MCF 10A (cell line): ENCODE data around the gene POLR2M. TPM values are rescaled to one million over a fixed set of nuclear protein-coding genes. Genes with fewer than 3 reads are reported as not detected.

Source experiments
- Bru-seq: library from RNA; stranded (reverse); fragments of 400-500 nt; gene quantifications from one replicate; lab custom pipeline; 2021; lab: Mats Ljungman, UMichigan
- BruChase-seq, 2 experiments: library from RNA; stranded (reverse); fragments of 400-500 nt; gene quantifications; one replicate each; lab custom pipeline; 2021; lab: Mats Ljungman, UMichigan
- BruUV-seq: library from RNA; stranded (reverse); fragments of 400-500 nt; replicated peaks from 2 replicates; lab custom pipeline; 2021; lab: Mats Ljungman, UMichigan
- CTCF ChIA-PET: fragments of 300-600 bp; sonication (Branson Sonifier 250); formaldehyde crosslinking; extraction: SDS; loops from one replicate; lab custom pipeline; 2021; ENCODE audit warnings: antibody characterized with exemption, inconsistent platforms; lab: Yijun Ruan, JAX
- POLR2A ChIA-PET: fragments of 300-600, 350-650 bp; sonication (Branson Sonifier 250); formaldehyde crosslinking; extraction: SDS; loops from one replicate; lab custom pipeline; 2020; ENCODE audit warnings: antibody characterized with exemption, inconsistent platforms; lab: Yijun Ruan, JAX
- DNase-seq: peaks from one replicate; pipeline ENCODE4 v3.0.0-alpha.2; 2018; ENCODE audit not compliant: unreplicated experiment
- H3K27ac Mint-ChIP-seq: one replicate; pipeline ENCODE4 v1.8.0; 2022; ENCODE audit warnings: mild to moderate bottlenecking, low read depth, mixed read lengths; ENCODE audit not compliant: unreplicated experiment
- H3K27me3 Mint-ChIP-seq: one replicate; pipeline ENCODE4 v1.8.0; 2022; ENCODE audit warnings: mixed read lengths; ENCODE audit not compliant: insufficient read depth, unreplicated experiment
- H3K36me3 Mint-ChIP-seq: one replicate; pipeline ENCODE4 v1.8.0; 2022; ENCODE audit warnings: mild to moderate bottlenecking, moderate library complexity, mixed read lengths; ENCODE audit not compliant: insufficient read depth, unreplicated experiment
- H3K4me1 Mint-ChIP-seq: one replicate; pipeline ENCODE4 v1.8.0; 2022; ENCODE audit warnings: mixed read lengths; ENCODE audit not compliant: insufficient read depth, unreplicated experiment
- H3K4me3 Mint-ChIP-seq: one replicate; pipeline ENCODE4 v1.8.0; 2022; ENCODE audit warnings: mild to moderate bottlenecking, moderate library complexity, mixed read lengths; ENCODE audit not compliant: unreplicated experiment
- H3K9me3 Mint-ChIP-seq: one replicate; pipeline ENCODE4 v1.8.0; 2022; ENCODE audit warnings: mixed read lengths; ENCODE audit not compliant: unreplicated experiment
- CTCF ChIP-seq: fragments of 200-600 bp; IDR thresholded peaks from one replicate; pipeline ENCODE4 v1.8.0; 2022; ENCODE audit warnings: antibody characterized with exemption, mild to moderate bottlenecking; ENCODE audit not compliant: unreplicated experiment
- intact Hi-C: fragments of 100-400 bp; cut with micrococcal nuclease; formaldehyde crosslinking; loops from 2 replicates; pipeline ENCODE4 v1.14.1; 2022
- long read RNA-seq: library from polyadenylated mRNA; stranded (forward); transcript quantifications from one replicate; pipeline ENCODE4 v2.0.0, GENCODE V29; 2022
- total RNA-seq: library from RNA; stranded (reverse); gene quantifications from 2 replicates; pipeline ENCODE4 v1.2.3, GENCODE V29; 2022

Gene POLR2M
- total RNA-seq (84.1 and 114 TPM in 2 replicates), Bru-seq, nascent RNA (percentile 94 among the genes with signal in this experiment), BruChase-seq, experiment 1, labeled RNA remaining after a 6-hour chase (percentile 99 among the genes with signal in this experiment), BruChase-seq, experiment 2, labeled RNA remaining after a 2-hour chase (percentile 98 among the genes with signal in this experiment)
- long read RNA-seq, full-length matches to known transcripts, result 153 of 167 reads
- long read RNA-seq, partial matches to known transcripts, result 1 of 167 reads
- long read RNA-seq, other reads (novel, unspliced or antisense), result 13 of 167 reads

- Mint-ChIP-seq H3K4me3 (peak within 1 kb of the TSS; percentile 79), H3K9me3 (no peaks in the 10 kb centered on the region), H3K27me3 (no peaks in the 10 kb centered on the region), H3K4me1 (peaks cover 37% of the 10 kb centered on the region), H3K36me3 (peaks cover 28% of the 10 kb centered on the region), H3K27ac (peak within 1 kb of the TSS; percentile 63)
- POLR2A ChIA-PET, result interaction anchor here (0.6 to 4.5 kb wide), 34 partner anchors 11 to 1462 kb away, joined by 3 to 45 read pairs (median 5); partner anchors contain the start of gene MINDY2
- BruUV-seq, result no TSS peak
- CTCF ChIA-PET, result interaction anchor here (0.5 to 2.7 kb wide), 19 partner anchors 10 to 371 kb away, joined by 3 to 11 read pairs (median 4); no protein-coding TSS in a partner anchor
- no peak for TF ChIP-seq CTCF
- intact Hi-C loops, result loop anchor here (2.0 kb wide), 2 partner anchors 26 to 146 kb away; no protein-coding TSS in a partner anchor
- peak; percentile 97 for DNase-seq
Observed at GRCh38 chr15:57706405-57707209, at the start of gene POLR2M. Gene POLR2M, plus strand, starts transcription at chr15:57706714. Its CDS starts 129 bp downstream, at chr15:57706843.

DNA sequence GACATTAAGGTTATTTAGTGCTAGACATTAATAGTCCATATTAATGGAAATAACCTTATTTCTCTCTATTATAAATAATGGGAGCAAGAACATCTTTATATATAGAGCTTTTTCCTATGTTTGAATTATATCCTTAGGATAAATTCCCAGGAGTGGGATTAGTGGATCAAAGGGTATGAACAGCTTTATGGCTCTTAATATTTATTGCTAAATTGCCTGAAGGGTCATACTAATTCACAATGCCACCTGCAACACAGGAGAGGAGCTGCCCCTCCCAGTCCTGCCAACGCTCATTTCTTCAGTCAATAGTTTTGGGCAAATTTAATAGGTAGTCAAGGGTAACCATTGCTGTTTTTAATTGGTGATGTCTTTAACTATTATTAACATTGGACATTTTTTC, 48.9 kb upstream of the POLR2M start:
- no TSS peak for BruUV-seq
- intact Hi-C loops, result no loop called here
- Mint-ChIP-seq H3K4me3 (no peak overlapping the region), H3K27ac (no peak overlapping the region), H3K4me1 (peaks cover 9% of the 10 kb centered on the region), H3K27me3 (no peaks in the 10 kb centered on the region), H3K36me3 (peaks cover 5% of the 10 kb centered on the region), H3K9me3 (no peaks in the 10 kb centered on the region)
- POLR2A ChIA-PET, result interaction anchor here (0.5 to 1.3 kb wide), 7 partner anchors 8 to 409 kb away, joined by 3 to 5 read pairs (median 4); no protein-coding TSS in a partner anchor
- no peak for DNase-seq
- TF ChIP-seq CTCF, result no peak
- CTCF ChIA-PET, result interaction anchor here (0.9 to 3.0 kb wide), 6 partner anchors 8 to 98 kb away, joined by 3 to 10 read pairs (median 6); no protein-coding TSS in a partner anchor

DNA sequence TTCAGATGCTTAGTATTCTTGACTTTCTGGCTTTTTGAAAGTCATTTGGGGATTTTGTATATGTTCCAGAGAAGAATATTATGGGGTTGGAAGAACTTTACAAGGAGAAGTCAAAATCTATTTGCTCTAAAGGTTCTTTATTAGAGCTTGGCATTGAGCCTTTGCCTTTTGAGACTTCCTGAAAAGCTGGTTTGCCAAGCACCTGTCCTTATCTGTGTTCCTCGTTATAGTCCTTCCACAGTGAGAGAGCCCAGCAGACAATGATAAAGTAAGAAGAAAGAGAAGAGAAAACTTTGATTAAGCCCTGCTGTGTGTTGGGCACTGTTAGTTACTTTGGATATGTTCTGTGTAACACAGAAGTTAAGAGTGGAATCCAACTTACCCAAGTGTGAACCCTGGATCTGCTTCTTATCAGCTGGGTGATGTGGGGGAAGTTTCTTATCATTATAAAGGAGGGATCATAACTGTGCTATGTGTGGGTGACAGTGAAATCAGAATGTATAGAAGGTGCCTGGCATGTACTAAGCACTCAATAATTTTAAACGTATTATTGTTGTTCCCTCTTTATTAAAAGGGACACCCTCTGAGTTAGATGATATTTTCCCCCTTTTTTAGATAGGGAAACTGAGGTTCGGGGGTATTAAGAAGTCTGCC, 44.3 kb upstream of the POLR2M start:
- TF ChIP-seq CTCF, result no peak
- no peaks in the 10 kb centered on the region for H3K9me3 Mint-ChIP-seq
- H3K4me1 Mint-ChIP-seq, result peaks cover 8% of the 10 kb centered on the region
- intact Hi-C loops, result no loop called here
- BruUV-seq, result no TSS peak
- H3K27me3 Mint-ChIP-seq, result no peaks in the 10 kb centered on the region
- H3K4me3 Mint-ChIP-seq, result no peak overlapping the region
- POLR2A ChIA-PET, result interaction anchor here (2.6 kb wide), 1 partner anchor 13 kb away, joined by 7 read pairs; no protein-coding TSS in a partner anchor
- DNase-seq, result no peak
- H3K27ac Mint-ChIP-seq, result no peak overlapping the region
- H3K36me3 Mint-ChIP-seq, result no peaks in the 10 kb centered on the region
- CTCF ChIA-PET, result interaction anchor here (0.7 to 1.5 kb wide), 7 partner anchors 9 to 404 kb away, joined by 3 to 6 read pairs (median 3); partner anchors contain the start of gene ALDH1A2
